H1 (cell line): ENCODE results near the gene IL18RAP. TPM values are rescaled to one million over a fixed set of nuclear protein-coding genes. Genes with fewer than 3 reads are reported as not detected.

Experiments used
- CTCF ChIA-PET: fragments of 300-600 bp; sonication (Branson Sonifier 250); formaldehyde crosslinking; loops from one replicate; lab custom pipeline; 2021; ENCODE audit not compliant: partially characterized antibody; lab: Charles Lee
- POLR2A ChIA-PET: fragments of 300-600 bp; sonication (Branson Sonifier 250); formaldehyde crosslinking; loops from one replicate; lab custom pipeline; 2021; ENCODE audit warnings: inconsistent platforms; ENCODE audit not compliant: partially characterized antibody; lab: Charles Lee
- DNase-seq, 2 experiments: peaks; one replicate each; pipeline versions ENCODE4 v3.0.0 to v3.0.0-alpha.2; 2010 to 2022; ENCODE audit warnings: low spot score in 2 of 2, low read depth in 1 of 2, mixed read lengths in 1 of 2
- FAIRE-seq: peaks from 2 replicates; lab custom pipeline; 2011; peaks lifted over from hg19 to GRCh38; lab: Jason Lieb, UNC
- H2AFZ ChIP-seq: 2 replicates; pipeline ENCODE4 v1.8.1; 2012; ENCODE audit warnings: low read length, inconsistent platforms
- H2AK5ac ChIP-seq: 2 replicates; pipeline ENCODE4 v1.6.1; 2013; ENCODE audit warnings: low read depth, low read length
- H2BK120ac ChIP-seq: replicated peaks from 2 replicates; pipeline ENCODE3; 2013; ENCODE audit warnings: low read depth, low read length, inconsistent platforms
- H2BK12ac ChIP-seq: 2 replicates; pipeline ENCODE4 v1.6.1; 2013; ENCODE audit warnings: low read depth, low read length
- H2BK15ac ChIP-seq: 2 replicates; pipeline ENCODE4 v1.6.1; 2013; ENCODE audit warnings: low read length
- H2BK20ac ChIP-seq: 2 replicates; pipeline ENCODE4 v1.6.1; 2013; ENCODE audit warnings: low read length
- H2BK5ac ChIP-seq: 2 replicates; pipeline ENCODE4 v1.6.1; 2013; ENCODE audit warnings: low read depth, low read length
- H3K14ac ChIP-seq: 2 replicates; pipeline ENCODE4 v1.6.1; 2013; ENCODE audit warnings: inconsistent platforms; ENCODE audit not compliant: insufficient read length
- H3K18ac ChIP-seq: 2 replicates; pipeline ENCODE4 v1.6.1; 2013; ENCODE audit warnings: low read length; ENCODE audit errors: extremely low read depth
- H3K23ac ChIP-seq: 2 replicates; pipeline ENCODE4 v1.6.1; 2013; ENCODE audit warnings: inconsistent platforms; ENCODE audit not compliant: insufficient read length
- H3K23me2 ChIP-seq: 2 replicates; pipeline ENCODE4 v1.6.1; 2013; ENCODE audit warnings: low read depth, low read length
- H3K27ac ChIP-seq: 2 replicates; pipeline ENCODE4 v1.6.1; 2011; ENCODE audit warnings: low read depth, low read length, inconsistent platforms
- H3K27me3 ChIP-seq, 4 experiments: replicated peaks in 1 of 4; 1 replicate in 1 of 4; 2 replicates in 3 of 4; pipeline versions ENCODE4 v1.6.1 to v1.8.1; 2011 to 2013; ENCODE audit warnings: low read length in 3 of 4, mild to moderate bottlenecking in 3 of 4, inconsistent platforms in 2 of 4, mixed read lengths in 2 of 4, moderate library complexity in 1 of 4; ENCODE audit not compliant: control insufficient read depth in 3 of 4, insufficient read depth in 3 of 4; ENCODE audit errors: extremely low read depth in 1 of 4
- H3K36me3 ChIP-seq, 4 experiments: 2 replicates each; pipeline versions ENCODE4 v1.6.1 to v1.8.1; 2011 to 2013; ENCODE audit warnings: mild to moderate bottlenecking in 4 of 4, low read length in 3 of 4, moderate library complexity in 2 of 4, control low read depth in 1 of 4, inconsistent platforms in 1 of 4; ENCODE audit not compliant: insufficient read depth in 4 of 4, control insufficient read depth in 2 of 4
- H3K4ac ChIP-seq: replicated peaks from 2 replicates; pipeline ENCODE3; 2013; ENCODE audit warnings: low read length, low read depth, mixed read lengths, inconsistent platforms; ENCODE audit not compliant: insufficient read length
- H3K4me1 ChIP-seq, 4 experiments: replicated peaks in 1 of 4; 1 replicate in 1 of 4; 2 replicates in 3 of 4; pipeline versions ENCODE4 v1.6.1 to v1.8.1; 2011 to 2013; ENCODE audit warnings: low read length in 3 of 4, inconsistent platforms in 2 of 4, mixed read lengths in 1 of 4; ENCODE audit not compliant: insufficient read depth in 4 of 4, control insufficient read depth in 3 of 4
- H3K4me2 ChIP-seq, 2 experiments: 2 replicates each; pipeline versions ENCODE4 v1.6.1 to v1.8.1; 2011 to 2013; ENCODE audit warnings: low read depth in 2 of 2, low read length in 2 of 2, control low read depth in 1 of 2, inconsistent platforms in 1 of 2, mild to moderate bottlenecking in 1 of 2; ENCODE audit not compliant: insufficient read depth in 1 of 2
- H3K4me3 ChIP-seq, 4 experiments: fragments of 200-600, 300-600 bp in 1 of 4; sonication (generic), shearing (Covaris generic), sonication (Bioruptor Twin) in 1 of 4; 2 replicates each; pipeline versions ENCODE4 v1.5.1 to v1.8.1; 2011 to 2016; ENCODE audit warnings: low read length in 4 of 4, low read depth in 3 of 4, control low read depth in 2 of 4, inconsistent platforms in 2 of 4, mild to moderate bottlenecking in 2 of 4, mixed read lengths in 1 of 4, moderate library complexity in 1 of 4; ENCODE audit not compliant: insufficient read depth in 2 of 4; ENCODE audit errors: extremely low read depth in 1 of 4
- H3K56ac ChIP-seq: replicated peaks from 2 replicates; pipeline ENCODE3; 2013; ENCODE audit warnings: low read depth, mild to moderate bottlenecking, mixed read lengths, low read length, inconsistent platforms; ENCODE audit not compliant: insufficient read length
- H3K79me1 ChIP-seq: 2 replicates; pipeline ENCODE4 v1.6.1; 2013; ENCODE audit warnings: low read depth, low read length, control low read depth
- H3K79me2 ChIP-seq, 2 experiments: 2 replicates each; pipeline versions ENCODE4 v1.6.1 to v1.8.1; 2012 to 2013; ENCODE audit warnings: low read length in 2 of 2, mild to moderate bottlenecking in 2 of 2, inconsistent platforms in 1 of 2; ENCODE audit not compliant: insufficient read depth in 2 of 2, control insufficient read depth in 1 of 2
- H3K9ac ChIP-seq, 4 experiments: replicated peaks in 1 of 4; 1 replicate in 1 of 4; 2 replicates in 3 of 4; pipeline versions ENCODE4 v1.6.1 to v1.8.1; 2011 to 2013; ENCODE audit warnings: low read depth in 3 of 4, low read length in 3 of 4, control low read depth in 2 of 4, mild to moderate bottlenecking in 2 of 4, moderate library complexity in 2 of 4, inconsistent platforms in 1 of 4; ENCODE audit errors: extremely low read depth in 1 of 4
- H3K9me3 ChIP-seq, 2 experiments: 2 replicates each; pipeline versions ENCODE4 v1.6.1 to v1.8.1; 2012 to 2013; ENCODE audit warnings: mild to moderate bottlenecking in 2 of 2, moderate library complexity in 2 of 2, control low read depth in 1 of 2, inconsistent platforms in 1 of 2, low read depth in 1 of 2, low read length in 1 of 2, mixed read lengths in 1 of 2; ENCODE audit not compliant: insufficient read depth in 2 of 2
- H4K20me1 ChIP-seq, 2 experiments: replicated peaks in 1 of 2; 2 replicates each; pipeline versions ENCODE3 to v1.8.1; 2011 to 2013; ENCODE audit warnings: inconsistent platforms in 2 of 2, low read length in 2 of 2, mild to moderate bottlenecking in 1 of 2; ENCODE audit not compliant: insufficient read depth in 2 of 2, control insufficient read depth in 1 of 2
- H4K5ac ChIP-seq: 2 replicates; pipeline ENCODE4 v1.6.1; 2013; ENCODE audit warnings: low read length, low read depth, mixed read lengths, inconsistent platforms; ENCODE audit not compliant: insufficient read length
- H4K8ac ChIP-seq: 2 replicates; pipeline ENCODE4 v1.8.0; 2013; ENCODE audit warnings: mild to moderate bottlenecking, moderate library complexity, low read length, inconsistent platforms; ENCODE audit not compliant: insufficient read depth; ENCODE audit errors: extremely low read depth
- H4K91ac ChIP-seq: replicated peaks from 2 replicates; pipeline ENCODE3; 2013; ENCODE audit warnings: low read length, mixed read lengths, inconsistent platforms; ENCODE audit not compliant: insufficient read length
- EGR1 ChIP-seq: IDR thresholded peaks from 2 replicates; pipeline ENCODE4 v1.6.1; 2011; ENCODE audit warnings: low read depth, low read length, borderline replicate concordance
- FOSL1 ChIP-seq: IDR thresholded peaks from 2 replicates; pipeline ENCODE4 v1.6.1; 2011; ENCODE audit warnings: mild to moderate bottlenecking, low read depth, low read length, moderate library complexity; ENCODE audit not compliant: insufficient read depth
- JUND ChIP-seq: IDR thresholded peaks from 2 replicates; pipeline ENCODE4 v1.6.1; 2011; ENCODE audit warnings: mild to moderate bottlenecking, improper control_type of control experiment, low read length
- TBP ChIP-seq: IDR thresholded peaks from 2 replicates; pipeline ENCODE4 v1.6.1; 2011; ENCODE audit warnings: low read depth, low read length, improper control_type of control experiment
- WGBS, 2 experiments: shearing (Covaris generic) in 1 of 2; methylation state at CpG; one replicate each; pipeline versions ENCODE4 v1.1.6 to v1.1.7; 2013 to 2015; ENCODE audit warnings: low lambda C conversion rate in 2 of 2, mixed read lengths in 2 of 2, inconsistent platforms in 1 of 2, low coverage in 1 of 2, missing lambda C conversion rate in 1 of 2; ENCODE audit not compliant: insufficient replicate concordance in 2 of 2, insufficient coverage in 1 of 2, insufficient read length in 1 of 2; ENCODE audit errors: extremely low coverage in 1 of 2, missing lambda C conversion rate in 1 of 2; 5-methylcytosine and 5-hydroxymethylcytosine counted together
- polyA plus RNA-seq, 7 experiments: library from polyadenylated mRNA; depleted of rRNA in 3 of 7; stranded (reverse) in 5 of 7; unstranded in 2 of 7; fragments of >200 nt in 5 of 7; fragments of 200-250 nt in 2 of 7; gene quantifications; 1 replicate in 5 of 7; 2 replicates in 1 of 7; 4 replicates in 1 of 7; pipeline versions ENCODE4 v1.2.1 to v1.2.3, GENCODE V29; 2011 to 2013; ENCODE audit warnings: missing spikeins in 2 of 7, mixed read lengths in 2 of 7
- total RNA-seq: library from RNA; stranded (reverse); fragmentation: NEBNext Ultra II Directional; extraction: Animal tissue kit (Norgen Biotek cat#: 25700); gene quantifications from 2 replicates; pipeline ENCODE4 v1.2.1, GENCODE V29; 2021

The IL18RAP gene
- total and polyA plus RNA-seq, 2 of the 8 experiments (the other 6 are each of a cell fraction or from before 2014, with no cell fraction given), result not detected

GRCh38 chr2:102432386-102432785 is 9.4 kb downstream of the IL18RAP start:
- Histone ChIP-seq H3K4me1 (no peaks in the 10 kb centered on the region), H3K23ac (no peak overlapping the region), H2AK5ac (no peak overlapping the region), H2AFZ (no peak overlapping the region), H3K36me3 (no peaks in the 10 kb centered on the region), H3K79me2 (no peaks in the 10 kb centered on the region), H3K23me2 (no peaks in the 10 kb centered on the region), H3K56ac (no peak overlapping the region), H4K8ac (no peak overlapping the region), H3K4ac (no peak overlapping the region), H3K27ac (no peak overlapping the region), H3K14ac (no peak overlapping the region), H3K18ac (no peak overlapping the region), H2BK120ac (no peak overlapping the region), H2BK15ac (no peak overlapping the region), H2BK20ac (no peak overlapping the region), H3K79me1 (no peaks in the 10 kb centered on the region), H2BK5ac (no peak overlapping the region), H3K4me3 (no peak overlapping the region), H3K9me3 (no peaks in the 10 kb centered on the region), H4K20me1 (no peaks in the 10 kb centered on the region), H3K9ac (no peak overlapping the region), H2BK12ac (no peak overlapping the region), H4K5ac (no peak overlapping the region), H3K4me2 (no peak overlapping the region), H3K27me3 (no peaks in the 10 kb centered on the region), H4K91ac (no peak overlapping the region)
- 100% methylated on average over 2 of the region's 2 CpGs; no CpG with 5 or more reads in 1 of the 2 experiments for WGBS, 2 experiments
- ChIA-PET CTCF (interaction anchor here (3.7 kb wide), 1 partner anchor 11 kb away, joined by 16 read pairs; no protein-coding TSS in a partner anchor), POLR2A (no interaction called here)
- TF ChIP-seq FOSL1 (no peak), EGR1 (no peak), TBP (no peak), JUND (no peak)
- DNase-seq, result no peak
- no peak for FAIRE-seq
